HepG2 (cell line): ENCODE data around the gene GDF7. TPM values are rescaled to one million over a fixed set of nuclear protein-coding genes. Genes with fewer than 3 reads are reported as not detected.

Experiments
- BCL6 ChIP-seq: IDR thresholded peaks from 2 replicates; pipeline ENCODE4 v1.6.1; 2016; ENCODE audit warnings: missing genetic modification reagents, missing compliant biosample characterization
- HMG20B ChIP-seq: conservative IDR thresholded peaks from 2 replicates; pipeline ENCODE4 v1.6.1; 2016; ENCODE audit warnings: missing genetic modification reagents, missing compliant biosample characterization
- IRF2 ChIP-seq: IDR thresholded peaks from 2 replicates; pipeline ENCODE4 v1.6.1; 2018; ENCODE audit warnings: missing genetic modification reagents, missing compliant biosample characterization
- JUN ChIP-seq: sonication (generic); formaldehyde crosslinking; IDR thresholded peaks from 2 replicates; pipeline ENCODE4 v1.4.0; 2020; ENCODE audit warnings: mild to moderate bottlenecking, missing genetic modification reagents
- KDM2A ChIP-seq: sonication (generic); formaldehyde crosslinking; IDR thresholded peaks from 2 replicates; pipeline ENCODE4 v1.4.0; 2020; ENCODE audit warnings: low read depth, missing genetic modification reagents, borderline replicate concordance
- MEF2D ChIP-seq: sonication (generic); formaldehyde crosslinking; IDR thresholded peaks from 2 replicates; pipeline ENCODE4 v1.5.1; 2020; ENCODE audit warnings: mild to moderate bottlenecking, missing genetic modification reagents
- MLXIP ChIP-seq: sonication (generic); formaldehyde crosslinking; IDR thresholded peaks from 2 replicates; pipeline ENCODE4 v1.9.0; 2021; ENCODE audit warnings: missing genetic modification reagents, borderline replicate concordance
- NFATC3 ChIP-seq: sonication (generic); formaldehyde crosslinking; IDR thresholded peaks from 2 replicates; pipeline ENCODE4 v1.5.1; 2020; ENCODE audit warnings: mild to moderate bottlenecking, missing genetic modification reagents
- POGZ ChIP-seq: sonication (generic); formaldehyde crosslinking; IDR thresholded peaks from 2 replicates; pipeline ENCODE4 v1.4.0; 2020; ENCODE audit warnings: mild to moderate bottlenecking, missing genetic modification reagents
- RARA ChIP-seq: IDR thresholded peaks from 2 replicates; pipeline ENCODE4 v1.6.1; 2016; ENCODE audit warnings: missing genetic modification reagents, missing compliant biosample characterization
- TFAP4 ChIP-seq: sonication (generic); IDR thresholded peaks from 2 replicates; pipeline ENCODE4 v1.6.1; 2016; ENCODE audit warnings: low read depth, borderline replicate concordance
- ZNF12 ChIP-seq: sonication (generic); formaldehyde crosslinking; IDR thresholded peaks from 2 replicates; pipeline ENCODE4 v1.5.0; 2020; ENCODE audit warnings: missing genetic modification reagents
- ZNF256 ChIP-seq: sonication (generic); formaldehyde crosslinking; conservative IDR thresholded peaks from 2 replicates; pipeline ENCODE4 v1.4.0; 2020; ENCODE audit warnings: missing genetic modification reagents
- ZNF3 ChIP-seq: IDR thresholded peaks from 2 replicates; pipeline ENCODE4 v1.7.0; 2017; ENCODE audit warnings: inconsistent platforms
- ZNF34 ChIP-seq: sonication (generic); formaldehyde crosslinking; IDR thresholded peaks from 2 replicates; pipeline ENCODE4 v1.4.0; 2020; ENCODE audit warnings: mild to moderate bottlenecking, missing genetic modification reagents, borderline replicate concordance
- ZNF782 ChIP-seq: sonication (generic); formaldehyde crosslinking; IDR thresholded peaks from 2 replicates; pipeline ENCODE4 v1.4.0; 2020; ENCODE audit warnings: missing genetic modification reagents, mild to moderate bottlenecking, borderline replicate concordance
- ZSCAN22 ChIP-seq: sonication (generic); formaldehyde crosslinking; IDR thresholded peaks from 2 replicates; pipeline ENCODE4 v1.4.0; 2020; ENCODE audit warnings: mild to moderate bottlenecking, missing genetic modification reagents
- polyA plus RNA-seq, 8 experiments: library from polyadenylated mRNA; depleted of rRNA in 3 of 8; stranded (reverse) in 7 of 8; unstranded in 1 of 8; fragments of >200 nt; fragmentation: Illumina TruSeq in 4 of 8; extraction: Trizol in 4 of 8; gene quantifications; 2 replicates each; pipeline versions ENCODE4 v1.2.1 to v1.2.3, GENCODE V29; 2011 to 2016; ENCODE audit warnings: low read depth in 4 of 8, missing spikeins in 1 of 8, mixed read lengths in 1 of 8; ENCODE audit not compliant: insufficient read depth in 1 of 8
- total RNA-seq, 5 experiments: library from RNA; depleted of rRNA; stranded (reverse); fragments of >200 nt; fragmentation: Illumina TruSeq; extraction: Trizol; gene quantifications; 2 replicates each; pipeline ENCODE4 v1.2.3, GENCODE V29; 2016; ENCODE audit warnings: low read depth in 1 of 5
- TF ChIP-seq, protein P1 (sequence below): sonication (generic); formaldehyde crosslinking; IDR thresholded peaks from 2 replicates; pipeline ENCODE4 v1.4.0; 2020; ENCODE audit warnings: low read depth, missing genetic modification reagents
- TF ChIP-seq, protein P2 (sequence below): sonication (generic); formaldehyde crosslinking; IDR thresholded peaks from 2 replicates; pipeline ENCODE4 v1.4.0; 2020; ENCODE audit warnings: mild to moderate bottlenecking, missing genetic modification reagents

Gene GDF7
- total and polyA plus RNA-seq, 2 of the 13 experiments (the other 11 are each of a cell fraction or from before 2014, with no cell fraction given), result 1.6 to 15.0 TPM

DNA sequence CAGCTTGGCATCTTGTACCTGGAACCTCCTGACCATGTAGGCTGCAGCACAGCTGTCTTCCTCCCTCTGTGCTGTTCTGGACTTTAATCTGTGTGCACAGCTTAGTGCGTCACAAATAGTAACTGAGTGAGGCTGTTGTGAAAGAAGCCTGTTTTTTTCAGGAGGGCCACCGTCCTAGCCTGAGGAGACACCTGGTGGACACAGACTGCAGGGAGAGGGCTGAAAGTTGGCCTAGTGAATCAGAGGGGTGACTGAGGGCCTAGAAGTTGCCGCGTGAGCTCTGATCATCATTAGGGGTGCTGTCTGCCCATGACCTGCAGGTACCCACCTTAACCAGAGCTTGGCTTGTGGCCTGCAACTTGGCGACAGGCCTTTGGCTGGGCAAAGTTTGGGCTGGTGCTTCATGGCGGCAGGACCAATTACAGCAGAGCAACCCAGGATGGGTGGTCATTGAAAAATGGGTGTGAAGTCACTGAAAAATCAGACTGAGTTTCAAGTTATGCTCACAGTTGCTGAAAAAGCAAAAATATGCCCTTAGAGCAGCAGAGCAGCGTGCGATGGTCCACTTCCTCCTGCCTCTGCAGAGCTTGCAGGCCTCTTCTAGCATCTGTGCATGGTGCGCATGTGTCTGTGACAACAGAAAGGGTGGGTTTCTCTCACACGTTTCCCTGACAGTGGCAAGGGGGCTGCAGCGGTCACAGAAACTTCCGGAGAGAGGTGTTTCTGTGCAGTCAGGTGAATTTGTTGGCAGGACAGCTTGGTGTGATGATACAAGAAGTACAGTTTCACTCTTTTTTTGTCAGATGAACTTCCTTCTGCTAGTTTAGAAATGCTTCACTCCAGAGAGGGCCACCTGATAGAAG, 9.6 kb downstream of the GDF7 start (continued):
- TF ChIP-seq MEF2D (CRISPR knock-in tag) (peak; percentile 85; the same call in 1 of the 2 replicates), JUN (CRISPR knock-in tag) (peak; percentile 93), POGZ (CRISPR knock-in tag) (peak; percentile 87), ZNF34 (peak; percentile 88), RARA (CRISPR knock-in tag) (peak; percentile 72; the same call in 1 of the 2 replicates), TFAP4 (peak; percentile 97), NFATC3 (CRISPR knock-in tag) (peak; percentile 3; the same call in 1 of the 2 replicates), ZNF256 (CRISPR knock-in tag) (peak; percentile 71; the same call in 1 of the 2 replicates), ZNF12 (CRISPR knock-in tag) (no peak; the same call in 1 of the 2 replicates), HMG20B (CRISPR knock-in tag) (peak; percentile 86), ZNF782 (CRISPR knock-in tag) (peak; percentile 75; the same call in 1 of the 2 replicates), IRF2 (peak; percentile 96), ZNF3 (peak; percentile 83; the same call in 1 of the 2 replicates), MLXIP (no peak), BCL6 (CRISPR knock-in tag) (peak; percentile 75; the same call in 1 of the 2 replicates), ZSCAN22 (CRISPR knock-in tag) (peak; percentile 91), KDM2A (CRISPR knock-in tag) (peak; percentile 81; the same call in 1 of the 2 replicates)
- TF ChIP-seq, protein P1, sequence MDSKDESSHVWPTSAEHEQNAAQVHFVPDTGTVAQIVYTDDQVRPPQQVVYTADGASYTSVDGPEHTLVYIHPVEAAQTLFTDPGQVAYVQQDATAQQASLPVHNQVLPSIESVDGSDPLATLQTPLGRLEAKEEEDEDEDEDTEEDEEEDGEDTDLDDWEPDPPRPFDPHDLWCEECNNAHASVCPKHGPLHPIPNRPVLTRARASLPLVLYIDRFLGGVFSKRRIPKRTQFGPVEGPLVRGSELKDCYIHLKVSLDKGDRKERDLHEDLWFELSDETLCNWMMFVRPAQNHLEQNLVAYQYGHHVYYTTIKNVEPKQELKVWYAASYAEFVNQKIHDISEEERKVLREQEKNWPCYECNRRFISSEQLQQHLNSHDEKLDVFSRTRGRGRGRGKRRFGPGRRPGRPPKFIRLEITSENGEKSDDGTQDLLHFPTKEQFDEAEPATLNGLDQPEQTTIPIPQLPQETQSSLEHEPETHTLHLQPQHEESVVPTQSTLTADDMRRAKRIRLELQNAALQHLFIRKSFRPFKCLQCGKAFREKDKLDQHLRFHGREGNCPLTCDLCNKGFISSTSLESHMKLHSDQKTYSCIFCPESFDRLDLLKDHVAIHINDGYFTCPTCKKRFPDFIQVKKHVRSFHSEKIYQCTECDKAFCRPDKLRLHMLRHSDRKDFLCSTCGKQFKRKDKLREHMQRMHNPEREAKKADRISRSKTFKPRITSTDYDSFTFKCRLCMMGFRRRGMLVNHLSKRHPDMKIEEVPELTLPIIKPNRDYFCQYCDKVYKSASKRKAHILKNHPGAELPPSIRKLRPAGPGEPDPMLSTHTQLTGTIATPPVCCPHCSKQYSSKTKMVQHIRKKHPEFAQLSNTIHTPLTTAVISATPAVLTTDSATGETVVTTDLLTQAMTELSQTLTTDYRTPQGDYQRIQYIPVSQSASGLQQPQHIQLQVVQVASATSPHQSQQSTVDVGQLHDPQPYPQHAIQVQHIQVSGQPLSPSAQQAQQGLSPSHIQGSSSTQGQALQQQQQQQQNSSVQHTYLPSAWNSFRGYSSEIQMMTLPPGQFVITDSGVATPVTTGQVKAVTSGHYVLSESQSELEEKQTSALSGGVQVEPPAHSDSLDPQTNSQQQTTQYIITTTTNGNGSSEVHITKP (CRISPR knock-in tag), result 0 out of 2 replicates have a peak, but pooled peaks have one; percentile 54
- TF ChIP-seq, protein P2, sequence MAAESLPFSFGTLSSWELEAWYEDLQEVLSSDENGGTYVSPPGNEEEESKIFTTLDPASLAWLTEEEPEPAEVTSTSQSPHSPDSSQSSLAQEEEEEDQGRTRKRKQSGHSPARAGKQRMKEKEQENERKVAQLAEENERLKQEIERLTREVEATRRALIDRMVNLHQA (CRISPR knock-in tag), result no peak
